GM21381 (cell line): ENCODE measurements around the gene SASH1.

ENCODE experiments used
- ATAC-seq: cut with Tn5 transposase; IDR thresholded peaks from one replicate; pipeline ENCODE4 v1.9.1; 2021; ENCODE audit warnings: mild to moderate bottlenecking, moderate library complexity; ENCODE audit not compliant: unreplicated experiment

The SASH1 gene

GRCh38 chr6:148430897-148431296, 88.3 kb downstream of the SASH1 start:
- no peak for ATAC-seq

GRCh38 chr6:148431413-148431812, 88.8 kb downstream of the SASH1 start:
- ATAC-seq, result no peak

GRCh38 chr6:148431840-148432239, 89.2 kb downstream of the SASH1 start:
- ATAC-seq, result no peak

- no peak for ATAC-seq
Observed at GRCh38 chr6:148432462-148433195, 90.0 kb downstream of the SASH1 start.

GRCh38 chr6:148435386-148435785, 92.7 kb downstream of the SASH1 start:
- ATAC-seq, result no peak

- no peak for ATAC-seq
Observed at GRCh38 chr6:148436466-148436865, 93.8 kb downstream of the SASH1 start.

GRCh38 chr6:148438632-148439031, 96.0 kb downstream of the SASH1 start:
- no peak for ATAC-seq

GRCh38 chr6:148440016-148440415, 97.4 kb downstream of the SASH1 start:
- no peak for ATAC-seq

GRCh38 chr6:148440877-148441453, 98.3 kb downstream of the SASH1 start:
- no peak for ATAC-seq

- ATAC-seq, result no peak
Observed at GRCh38 chr6:148441454-148441911, 98.8 kb downstream of the SASH1 start.

GRCh38 chr6:148443798-148444560, 101.3 kb downstream of the SASH1 start:
- ATAC-seq, result no peak

- ATAC-seq, result no peak
Observed at GRCh38 chr6:148445116-148445515, 102.5 kb downstream of the SASH1 start.

- ATAC-seq, result no peak
Observed at GRCh38 chr6:148445620-148446019, 103.0 kb downstream of the SASH1 start.

GRCh38 chr6:148446681-148447080, 104.0 kb downstream of the SASH1 start:
- ATAC-seq, result no peak

- no peak for ATAC-seq
Observed at GRCh38 chr6:148447521-148448230, 105.0 kb downstream of the SASH1 start.

GRCh38 chr6:148448369-148449012, 105.9 kb downstream of the SASH1 start:
- ATAC-seq, result no peak

GRCh38 chr6:148450866-148451265, 108.2 kb downstream of the SASH1 start:
- ATAC-seq, result no peak

GRCh38 chr6:148451690-148452089, 109.1 kb downstream of the SASH1 start:
- peak; percentile 65 for ATAC-seq

GRCh38 chr6:148452876-148453275, 110.2 kb downstream of the SASH1 start:
- no peak for ATAC-seq

- no peak for ATAC-seq
Observed at GRCh38 chr6:148453906-148454305, 111.3 kb downstream of the SASH1 start.

GRCh38 chr6:148455225-148455624, 112.6 kb downstream of the SASH1 start:
- no peak for ATAC-seq
